ENCODE results near the gene WBP11. TPM values are rescaled to one million over a fixed set of nuclear protein-coding genes. Genes with fewer than 3 reads are reported as not detected.
"Not testable (repeated sequence)": the region's sequence is repeated elsewhere in the genome, so short reads cannot be mapped to it uniquely, and the experiment has no call there.

The WBP11 gene
- total RNA-seq, 1 donor from 2014 or later: 128 TPM

DNA sequence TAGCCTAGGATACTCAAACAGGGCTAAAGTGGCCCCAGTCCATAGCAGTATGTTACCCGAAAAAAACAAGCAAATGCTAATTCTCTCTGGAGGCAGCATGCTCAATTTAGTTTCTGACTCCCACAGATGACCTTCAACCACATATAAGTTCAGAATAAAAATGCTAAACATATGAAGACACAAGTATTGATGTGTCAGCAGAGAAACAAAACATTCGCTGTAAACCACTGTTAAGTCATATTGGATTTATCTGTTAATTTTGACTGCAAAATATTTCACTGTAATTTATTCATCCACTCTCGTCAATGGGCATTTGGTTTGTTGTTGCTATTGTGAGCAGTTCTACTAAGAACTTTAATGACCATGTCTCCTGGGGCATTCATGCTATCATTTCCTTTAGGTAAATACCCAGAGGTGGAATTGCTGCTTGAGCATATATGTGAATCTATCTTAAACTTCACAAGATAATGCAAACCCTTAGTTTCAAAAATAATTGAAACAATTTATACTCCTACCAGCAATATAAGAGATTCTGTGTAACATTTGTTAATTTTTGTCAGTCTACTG, 36.5 kb downstream of the WBP11 start:
- Mint-ChIP-seq H3K27me3 (ENCODE audit: insufficient read depth) (no peaks in the 10 kb centered on the region), H3K36me3 (ENCODE audit: low read depth) (peaks cover 42% of the 10 kb centered on the region), H3K4me3 (no peak overlapping the region), H3K27ac (no peak overlapping the region), H3K4me1 (ENCODE audit: low read depth) (peaks cover 51% of the 10 kb centered on the region), H3K9me3 (peaks cover 7% of the 10 kb centered on the region)
- no peak for DNase-seq (ENCODE audit: low spot score)
- intact Hi-C loops (cut with micrococcal nuclease): loop anchor here (5.0 kb wide), 1 partner anchor 1026 kb away; no protein-coding TSS in a partner anchor

- not testable (repeated sequence) for H3K4me3 Mint-ChIP-seq; H3K9me3 Mint-ChIP-seq; H3K27me3 Mint-ChIP-seq (ENCODE audit: insufficient read depth); DNase-seq (ENCODE audit: low spot score); H3K27ac Mint-ChIP-seq
- Mint-ChIP-seq H3K36me3 (ENCODE audit: low read depth) (peaks cover 48% of the 10 kb centered on the region), H3K4me1 (ENCODE audit: low read depth) (peaks cover 46% of the 10 kb centered on the region)
- intact Hi-C loops (cut with micrococcal nuclease): loop anchor here (5.0 kb wide), 1 partner anchor 1026 kb away; no protein-coding TSS in a partner anchor
Observed at GRCh38 chr12:14766020-14766419, 37.3 kb downstream of the WBP11 start.

GRCh38 chr12:14765398-14765797, 37.9 kb downstream of the WBP11 start:
- H3K4me3 Mint-ChIP-seq: no peak overlapping the region
- peaks cover 7% of the 10 kb centered on the region for H3K9me3 Mint-ChIP-seq
- H3K27ac Mint-ChIP-seq: no peak overlapping the region
- DNase-seq (ENCODE audit: low spot score): no peak
- no peaks in the 10 kb centered on the region for H3K27me3 Mint-ChIP-seq (ENCODE audit: insufficient read depth)
- H3K36me3 Mint-ChIP-seq (ENCODE audit: low read depth): peaks cover 51% of the 10 kb centered on the region
- peaks cover 43% of the 10 kb centered on the region for H3K4me1 Mint-ChIP-seq (ENCODE audit: low read depth)
- intact Hi-C loops (cut with micrococcal nuclease): loop anchor here (5.0 kb wide), 1 partner anchor 1027 kb away; no protein-coding TSS in a partner anchor

GRCh38 chr12:14759711-14760280, 43.5 kb downstream of the WBP11 start:
- H3K27me3 Mint-ChIP-seq (ENCODE audit: insufficient read depth); H3K27ac Mint-ChIP-seq; H3K9me3 Mint-ChIP-seq; H3K4me3 Mint-ChIP-seq; DNase-seq (ENCODE audit: low spot score); intact Hi-C loops (cut with micrococcal nuclease): not testable (repeated sequence)
- Mint-ChIP-seq H3K4me1 (ENCODE audit: low read depth) (peaks cover 11% of the 10 kb centered on the region), H3K36me3 (ENCODE audit: low read depth) (peaks cover 25% of the 10 kb centered on the region)

- DNase-seq (ENCODE audit: low spot score): no peak
- intact Hi-C loops (cut with micrococcal nuclease): no loop called here
- Mint-ChIP-seq H3K4me3 (no peak overlapping the region), H3K9me3 (no peaks in the 10 kb centered on the region), H3K36me3 (ENCODE audit: low read depth) (peaks cover 12% of the 10 kb centered on the region), H3K27me3 (ENCODE audit: insufficient read depth) (peaks cover 5% of the 10 kb centered on the region), H3K27ac (no peak overlapping the region), H3K4me1 (ENCODE audit: low read depth) (no peaks in the 10 kb centered on the region)
Observed at GRCh38 chr12:14756334-14757143, 46.7 kb downstream of the WBP11 start.

- DNase-seq (ENCODE audit: low spot score): no peak
- intact Hi-C loops (cut with micrococcal nuclease): no loop called here
- H3K27ac Mint-ChIP-seq: no peak overlapping the region
- peaks cover 4% of the 10 kb centered on the region for H3K4me1 Mint-ChIP-seq (ENCODE audit: low read depth)
- H3K9me3 Mint-ChIP-seq: peaks cover 3% of the 10 kb centered on the region
- H3K4me3 Mint-ChIP-seq: no peak overlapping the region
- H3K36me3 Mint-ChIP-seq (ENCODE audit: low read depth): no peaks in the 10 kb centered on the region
- H3K27me3 Mint-ChIP-seq (ENCODE audit: insufficient read depth): peaks cover under 1% of the 10 kb centered on the region
Observed at GRCh38 chr12:14751986-14752385, 51.3 kb downstream of the WBP11 start.

DNA sequence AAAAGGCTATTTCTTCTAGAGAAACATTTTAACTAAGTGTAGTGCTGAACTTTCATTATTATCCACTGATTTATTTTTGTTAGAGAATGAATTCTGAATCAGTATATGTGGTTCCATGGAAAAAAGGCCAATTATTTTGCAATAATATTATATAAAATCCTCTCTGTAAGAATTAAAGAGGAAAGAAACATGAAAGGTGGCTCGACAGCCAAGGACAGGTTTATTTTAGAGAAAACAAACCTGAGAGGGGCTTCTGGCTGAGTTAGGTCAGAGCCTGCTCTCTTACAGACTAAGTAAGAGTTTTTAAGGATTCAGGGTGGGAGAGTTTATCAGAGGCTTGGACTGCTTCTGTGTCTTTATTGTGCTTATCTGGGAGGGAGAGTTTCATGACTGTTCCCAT, 60.2 kb downstream of the WBP11 start:
- H3K27ac Mint-ChIP-seq: no peak overlapping the region

DNA sequence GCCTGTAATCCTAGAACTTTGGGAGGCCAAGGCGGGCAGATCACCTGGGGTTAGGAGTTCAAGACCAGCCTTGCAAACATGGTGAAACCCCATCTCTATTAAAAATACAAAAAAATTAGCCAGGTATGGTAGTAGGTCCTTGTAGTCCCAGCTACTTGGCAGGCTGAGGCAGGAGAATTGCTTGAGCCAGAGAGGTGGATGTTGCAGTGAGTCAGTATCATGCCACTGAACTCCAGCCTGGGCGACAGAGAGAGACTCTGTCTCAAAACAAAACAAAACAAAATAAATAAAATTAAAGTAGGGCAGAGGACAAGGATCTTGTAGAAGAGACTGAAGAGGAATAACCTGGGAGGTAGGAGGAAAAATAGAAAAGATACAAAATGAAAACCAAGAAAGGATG, 61.3 kb downstream of the WBP11 start:
- intact Hi-C loops (cut with micrococcal nuclease): no loop called here
- Mint-ChIP-seq H3K27ac (no peak overlapping the region), H3K27me3 (ENCODE audit: insufficient read depth) (peaks cover 3% of the 10 kb centered on the region), H3K4me1 (ENCODE audit: low read depth) (no peaks in the 10 kb centered on the region), H3K36me3 (ENCODE audit: low read depth) (peaks cover 1% of the 10 kb centered on the region), H3K9me3 (peaks cover 3% of the 10 kb centered on the region), H3K4me3 (no peak overlapping the region)
- DNase-seq (ENCODE audit: low spot score): no peak

More for the DNA sequence above, 60.2 kb downstream of the WBP11 start:
- Mint-ChIP-seq H3K9me3 (peaks cover 6% of the 10 kb centered on the region), H3K4me3 (no peak overlapping the region), H3K4me1 (ENCODE audit: low read depth) (peaks cover 4% of the 10 kb centered on the region), H3K27me3 (ENCODE audit: insufficient read depth) (peaks cover 3% of the 10 kb centered on the region), H3K36me3 (ENCODE audit: low read depth) (peaks cover 1% of the 10 kb centered on the region)
- intact Hi-C loops (cut with micrococcal nuclease): no loop called here
- DNase-seq (ENCODE audit: low spot score): no peak

DNA sequence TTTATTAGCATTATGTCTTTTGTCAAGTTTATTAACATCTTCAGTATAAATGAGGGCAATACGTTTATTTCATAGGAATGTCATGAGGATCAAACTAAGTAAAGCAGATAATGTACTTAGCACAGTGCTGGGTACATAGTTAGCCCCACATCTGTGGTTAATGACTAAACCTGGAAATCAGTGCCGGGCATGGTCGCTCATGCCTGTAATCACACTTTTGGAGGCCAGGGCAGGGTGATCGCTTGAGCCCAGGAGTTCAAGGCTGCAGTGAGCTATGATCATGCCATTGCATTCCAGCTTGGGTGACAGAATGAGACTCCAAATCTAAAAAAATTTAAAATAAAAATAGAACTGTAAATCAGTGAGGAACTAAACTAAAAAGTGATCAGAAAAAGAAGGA, 62.1 kb downstream of the WBP11 start:
- intact Hi-C loops (cut with micrococcal nuclease): no loop called here
- peaks cover 1% of the 10 kb centered on the region for H3K36me3 Mint-ChIP-seq (ENCODE audit: low read depth)
- H3K9me3 Mint-ChIP-seq: peaks cover 3% of the 10 kb centered on the region
- no peak overlapping the region for H3K4me3 Mint-ChIP-seq
- no peaks in the 10 kb centered on the region for H3K4me1 Mint-ChIP-seq (ENCODE audit: low read depth)
- peaks cover 3% of the 10 kb centered on the region for H3K27me3 Mint-ChIP-seq (ENCODE audit: insufficient read depth)
- no peak overlapping the region for H3K27ac Mint-ChIP-seq
- no peak for DNase-seq (ENCODE audit: low spot score)

- H3K27ac Mint-ChIP-seq; DNase-seq (ENCODE audit: low spot score); H3K9me3 Mint-ChIP-seq; intact Hi-C loops (cut with micrococcal nuclease); H3K36me3 Mint-ChIP-seq (ENCODE audit: low read depth); H3K4me1 Mint-ChIP-seq (ENCODE audit: low read depth); H3K4me3 Mint-ChIP-seq; H3K27me3 Mint-ChIP-seq (ENCODE audit: insufficient read depth): not testable (repeated sequence)
Observed at GRCh38 chr12:14736441-14736840, 66.8 kb downstream of the WBP11 start.

Other genes with a start within 250 kb of the WBP11 start
- gene PLBD1, start 235.6 kb downstream of the WBP11 start, total RNA-seq: not detected in 2 replicates
- gene GUCY2C, start 106.9 kb downstream of the WBP11 start, total RNA-seq: not detected in 2 replicates
- 2.1 and 2.2 TPM in 2 replicates for gene C12orf60, start 192 bp upstream of the WBP11 start, total RNA-seq
- not detected in 2 replicates for gene SMCO3, start 10.7 kb upstream of the WBP11 start, total RNA-seq
- gene ART4, start 40.0 kb upstream of the WBP11 start, total RNA-seq: not detected in 2 replicates
- not detected in 2 replicates for gene MGP, start 82.4 kb upstream of the WBP11 start, total RNA-seq
- gene ERP27, start 135.1 kb upstream of the WBP11 start, total RNA-seq: 2.2 and 2.3 TPM in 2 replicates
- gene ARHGDIB, start 158.1 kb upstream of the WBP11 start, total RNA-seq: 494 and 511 TPM in 2 replicates
- gene PDE6H, start 169.6 kb upstream of the WBP11 start, total RNA-seq: not detected in 2 replicates

Data from activated T-helper 1 cell treated with anti-CD3 and anti-CD28 coated beads, Interleukin-12 subunit alpha, Interleukin-12 subunit beta, Interleukin-2, Interleukin-4 antibody, amounts not matched to agents 30 ng/mL and 10 ng/mL and 1 ng/mL, durations not matched to agents 14 hours and 24 hours and 36 hours (primary cell).